NCI-H1105 (cell line): ENCODE results near the gene PLCH1.

Experiments used
- DNase-seq: peaks from one replicate; lab custom pipeline; 2025; lab: John Stamatoyannopoulos, UW

Gene PLCH1

GRCh38 chr3:155462672-155463071 is 282.2 kb downstream of the PLCH1 start:
- DNase-seq = no peak

- DNase-seq = no peak
Measured at GRCh38 chr3:155457591-155457990, 287.3 kb downstream of the PLCH1 start.

- no peak for DNase-seq
Measured at GRCh38 chr3:155455765-155456164, 289.1 kb downstream of the PLCH1 start.

- no peak for DNase-seq
Measured at GRCh38 chr3:155453512-155453911, 291.4 kb downstream of the PLCH1 start.

GRCh38 chr3:155449613-155450267 is 295.1 kb downstream of the PLCH1 start:
- DNase-seq = no peak

DNA sequence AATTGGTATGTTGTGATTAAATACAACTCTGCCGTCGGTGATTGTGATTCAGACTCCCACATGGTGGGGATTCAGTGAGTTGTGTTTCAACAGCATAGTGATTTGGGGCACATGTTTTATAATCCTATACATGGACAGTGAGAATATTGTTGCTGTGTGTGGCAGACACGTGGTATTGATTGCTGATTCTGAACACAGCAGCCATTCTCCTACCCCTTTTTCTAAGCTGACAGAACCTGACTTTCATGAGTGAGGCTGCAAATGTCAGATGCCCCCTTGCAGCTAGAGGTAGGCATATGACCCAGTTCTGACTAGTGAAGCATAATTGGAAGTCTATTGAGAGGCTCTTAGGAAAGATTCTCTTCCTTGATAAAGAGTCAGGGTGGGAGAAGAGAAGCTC is 296.3 kb downstream of the PLCH1 start:
- DNase-seq = no peak

GRCh38 chr3:155446366-155446765 is 298.5 kb downstream of the PLCH1 start:
- DNase-seq = no peak

GRCh38 chr3:155444771-155445170 is 300.1 kb downstream of the PLCH1 start:
- DNase-seq = no peak

GRCh38 chr3:155443815-155444214 is 301.1 kb downstream of the PLCH1 start:
- DNase-seq = no peak

- no peak for DNase-seq
Measured at GRCh38 chr3:155442072-155442471, 302.8 kb downstream of the PLCH1 start.

GRCh38 chr3:155441506-155441905 is 303.4 kb downstream of the PLCH1 start:
- no peak for DNase-seq

- no peak for DNase-seq
Measured at GRCh38 chr3:155441026-155441425, 303.8 kb downstream of the PLCH1 start.

DNA sequence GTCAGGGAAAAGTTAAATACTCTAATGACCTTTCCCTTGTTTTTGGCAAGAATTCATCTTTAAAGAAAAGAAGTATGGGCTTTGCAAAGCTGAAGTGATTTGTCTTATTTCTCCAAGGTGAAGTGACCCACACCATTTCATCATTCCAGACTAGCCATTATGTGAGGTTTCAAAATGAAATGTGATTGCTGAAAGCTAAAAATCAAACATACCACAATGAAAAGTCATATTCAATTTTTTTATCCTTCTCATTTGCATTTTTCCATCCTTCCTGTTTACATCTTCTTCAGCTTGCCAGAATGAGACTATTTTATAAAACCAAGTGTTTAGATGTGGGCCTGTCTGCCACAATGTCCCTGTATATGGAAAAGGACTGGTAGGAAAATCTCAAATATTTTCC is 309.1 kb downstream of the PLCH1 start:
- no peak for DNase-seq

DNA sequence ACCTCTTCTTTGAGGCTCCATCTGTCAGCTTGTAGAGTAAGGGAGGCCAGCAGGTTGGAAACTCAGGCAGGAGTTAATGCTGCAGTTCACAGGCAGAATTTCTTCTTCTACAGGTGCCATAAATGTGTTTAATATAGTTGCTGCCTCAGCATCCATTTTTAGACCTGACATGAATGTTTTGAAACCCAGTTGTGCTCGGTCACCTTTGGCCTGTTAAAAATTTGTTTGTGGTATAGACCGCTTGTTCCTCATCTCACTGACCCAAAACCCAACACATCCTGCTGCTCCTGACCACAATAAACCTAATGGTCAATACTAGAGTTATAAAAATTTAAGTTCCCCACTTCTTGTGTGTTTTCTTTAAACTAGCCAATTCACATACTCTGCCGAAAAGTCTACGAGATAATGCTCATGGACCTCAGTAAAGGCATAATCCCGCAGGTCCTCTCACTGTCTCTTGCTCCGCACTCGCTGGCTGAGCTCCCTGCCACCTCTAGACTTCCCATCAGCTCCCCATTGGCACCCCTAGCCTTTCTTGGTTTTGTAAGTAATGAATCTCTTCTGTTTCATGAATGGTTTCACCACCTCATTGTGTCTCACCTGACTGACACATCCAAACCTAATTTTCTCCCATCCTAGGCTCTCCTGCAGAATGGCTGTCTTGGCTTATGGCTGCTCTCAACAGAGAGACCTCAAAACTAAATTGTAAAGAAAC is 312.9 kb downstream of the PLCH1 start:
- no peak for DNase-seq

GRCh38 chr3:155428563-155428962 is 316.3 kb downstream of the PLCH1 start:
- no peak for DNase-seq

- DNase-seq = no peak
Measured at GRCh38 chr3:155426524-155427230, 318.2 kb downstream of the PLCH1 start.

GRCh38 chr3:155425396-155425795 is 319.5 kb downstream of the PLCH1 start:
- DNase-seq = peak; percentile 81

DNA sequence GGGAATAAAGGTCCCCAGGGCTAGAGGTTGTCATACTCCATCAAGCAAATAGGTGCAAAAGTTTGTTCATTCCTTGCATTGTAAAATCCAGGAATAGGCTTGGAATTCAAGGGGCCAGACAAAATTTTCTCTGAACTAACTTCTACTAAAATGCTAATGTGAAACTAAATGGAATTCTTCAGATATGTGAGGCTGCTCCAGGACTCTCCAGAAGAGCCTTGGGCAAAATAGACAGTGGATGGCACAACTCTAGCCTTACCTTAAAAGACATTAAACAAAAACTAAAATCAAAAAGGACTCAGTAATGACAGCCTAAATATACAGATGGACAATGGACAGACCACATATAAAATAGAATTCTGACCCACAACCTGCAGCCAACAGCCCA is 320.6 kb downstream of the PLCH1 start:
- DNase-seq = no peak

GRCh38 chr3:155423526-155424322 is 321.1 kb downstream of the PLCH1 start:
- DNase-seq = no peak

GRCh38 chr3:155420881-155421486 is 323.9 kb downstream of the PLCH1 start:
- no peak for DNase-seq

DNA sequence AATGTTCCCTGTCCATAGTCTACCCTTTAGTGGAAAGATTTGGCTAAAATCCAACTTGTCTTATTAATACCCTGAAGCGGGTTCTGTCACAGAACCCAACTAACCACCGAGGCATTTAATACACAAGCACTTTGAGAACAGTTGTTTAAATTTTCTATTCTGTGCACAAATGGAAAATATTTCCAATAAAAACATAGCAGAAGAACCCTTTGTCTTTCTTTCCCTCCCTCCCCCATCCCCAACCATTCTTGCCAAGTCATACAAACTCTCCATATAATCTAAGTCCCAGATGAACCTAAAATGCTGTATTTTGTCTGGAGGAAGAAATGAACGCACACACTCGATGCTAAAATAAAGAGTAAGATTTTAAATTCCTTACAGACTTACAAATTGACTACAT is 324.5 kb downstream of the PLCH1 start:
- no peak for DNase-seq

DNA sequence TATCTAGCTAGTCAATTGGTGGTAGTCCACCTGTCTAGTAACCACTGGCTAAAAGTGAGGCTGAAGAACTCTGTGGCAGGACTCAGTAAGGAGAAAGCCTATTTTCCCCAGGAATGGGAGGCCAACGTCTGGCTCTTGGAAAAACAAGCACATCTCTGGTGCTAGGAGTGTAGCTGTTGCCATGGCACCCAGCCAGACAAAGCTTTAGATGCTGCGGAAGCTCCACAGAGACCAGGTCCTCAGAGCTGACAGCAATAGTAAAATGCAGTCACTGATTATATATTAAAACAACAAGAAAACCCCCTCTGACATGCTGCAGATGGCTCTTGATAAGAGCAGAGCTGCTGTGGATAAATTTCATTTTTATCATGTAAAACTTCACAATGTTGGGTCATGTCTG is 326.5 kb downstream of the PLCH1 start:
- DNase-seq = peak; percentile 84
